ENCODE data around the gene ATL3.
"Not testable (repeated sequence)": the region's sequence is repeated elsewhere in the genome, so short reads cannot be mapped to it uniquely, and the experiment has no call there.

The ATL3 gene

DNA sequence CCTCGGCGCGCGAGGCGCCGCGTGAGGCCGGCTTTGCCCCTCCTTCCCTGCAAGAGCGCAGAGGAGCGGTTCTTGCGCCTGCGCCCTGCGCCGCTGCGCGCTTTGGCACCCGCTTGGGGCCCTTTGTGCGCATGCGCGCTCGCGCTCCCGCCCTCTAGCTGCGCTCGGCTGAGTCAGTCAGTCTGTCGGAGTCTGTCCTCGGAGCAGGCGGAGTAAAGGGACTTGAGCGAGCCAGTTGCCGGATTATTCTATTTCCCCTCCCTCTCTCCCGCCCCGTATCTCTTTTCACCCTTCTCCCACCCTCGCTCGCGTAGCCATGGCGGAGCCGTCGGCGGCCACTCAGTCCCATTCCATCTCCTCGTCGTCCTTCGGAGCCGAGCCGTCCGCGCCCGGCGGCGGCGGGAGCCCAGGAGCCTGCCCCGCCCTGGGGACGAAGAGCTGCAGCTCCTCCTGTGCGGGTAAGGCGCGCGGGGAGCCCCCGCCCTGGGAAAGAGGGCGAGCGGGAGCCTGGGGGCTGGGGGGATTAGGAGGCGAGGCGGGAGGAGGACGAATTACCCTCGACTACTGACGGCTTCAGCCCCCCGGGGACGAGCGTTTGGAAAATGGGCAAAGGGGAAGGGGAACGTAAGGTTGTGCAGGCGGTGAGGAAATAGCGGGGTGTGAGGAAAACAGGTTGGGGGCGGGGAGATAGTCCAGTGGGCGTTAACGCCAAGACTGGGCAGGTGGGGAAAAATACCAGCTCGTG lies 10.3 kb upstream of the ATL3 start, which contains the start of gene RTN3:
Gene RTN3 (plus strand): TSS at position 180 of the 745 bp plus-strand sequence. CDS start 137 bp downstream, at position 317.
- DNase-seq, result peak; percentile 98

DNA sequence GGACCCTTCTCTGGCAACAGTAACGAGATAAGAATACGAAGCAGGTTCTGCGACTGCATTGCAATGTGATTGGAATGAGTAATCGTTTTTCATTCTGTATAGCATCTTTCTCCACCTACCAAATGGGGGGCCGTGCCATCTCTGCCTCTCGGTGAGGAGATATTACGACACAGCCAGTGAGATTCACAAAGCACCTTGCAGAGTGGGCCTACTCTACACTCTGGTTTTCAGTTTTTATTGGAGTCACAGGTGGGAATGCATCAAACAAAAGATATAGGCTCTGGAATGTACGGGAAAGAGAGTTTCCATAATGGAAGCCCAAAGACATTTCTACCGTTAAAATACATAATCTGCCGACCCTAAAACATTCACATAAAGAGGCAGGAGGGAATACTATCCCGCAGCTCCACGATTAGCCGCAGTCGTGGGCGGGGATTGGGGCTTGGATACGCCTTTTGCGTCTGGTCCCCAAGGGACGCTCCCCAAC lies 9.7 kb upstream of the ATL3 start:
- no peak for DNase-seq

DNA sequence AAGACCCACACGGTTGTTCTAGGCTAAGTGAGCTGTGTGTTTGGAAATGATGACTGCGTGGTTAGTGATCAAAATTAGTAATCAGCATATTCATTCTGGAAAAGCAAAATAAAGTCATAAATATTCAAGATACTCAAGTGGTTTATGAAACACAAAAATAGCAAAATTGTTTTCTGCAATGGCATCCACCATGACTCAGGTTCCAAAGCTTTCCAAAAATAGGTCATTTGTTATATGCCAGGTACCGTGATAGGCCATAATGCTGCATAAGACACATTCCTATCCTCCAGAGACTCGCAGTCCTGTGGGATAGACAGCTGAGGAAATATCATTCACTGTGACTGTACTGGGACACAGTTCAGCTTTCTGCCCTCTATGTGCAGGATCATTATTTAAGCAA lies 2.4 kb upstream of the ATL3 start:
- DNase-seq, result no peak

DNA sequence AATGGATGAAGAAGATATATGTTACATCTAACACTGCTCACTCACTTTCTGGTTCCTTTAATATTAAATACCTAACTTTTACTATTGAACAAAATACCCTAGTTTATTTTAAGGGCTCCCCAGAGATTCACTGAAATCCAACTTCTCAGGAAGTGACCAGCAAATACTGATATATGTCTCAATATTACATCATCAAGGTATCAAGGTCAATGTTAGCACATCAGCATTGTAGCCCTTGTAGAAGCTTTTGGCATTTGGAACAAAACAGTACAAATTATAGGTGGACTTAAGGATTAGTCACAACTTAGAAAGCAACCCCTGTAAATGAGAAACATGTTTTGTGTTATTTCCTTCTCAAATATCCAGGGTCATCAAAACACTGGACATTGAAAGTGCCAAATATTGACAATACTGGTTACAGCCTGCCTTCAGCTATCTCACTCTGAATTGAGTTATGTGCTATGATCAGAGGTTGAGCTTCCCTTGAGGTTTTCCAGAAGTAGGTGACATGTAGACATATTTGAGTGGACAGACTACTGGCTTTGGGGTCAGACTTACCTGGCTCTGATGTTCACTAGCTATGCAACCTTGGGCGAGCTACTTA lies 1.9 kb upstream of the ATL3 start:
- no peak for DNase-seq

DNA sequence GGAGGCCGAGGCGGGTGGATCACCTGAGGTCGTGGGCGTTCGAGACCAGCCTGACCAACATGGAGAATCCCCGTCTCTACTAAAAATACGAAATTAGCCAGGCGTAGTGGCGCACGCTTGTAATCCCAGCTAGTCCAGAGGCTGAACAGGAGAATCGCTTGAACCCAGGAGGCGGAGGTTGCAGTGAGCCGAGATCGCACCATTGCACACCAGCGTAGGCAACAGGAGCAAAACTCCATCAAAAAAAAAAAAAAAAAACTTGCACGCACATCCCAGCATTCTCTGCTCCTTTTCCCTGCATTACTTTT lies 934 bp upstream of the ATL3 start:
- no peak for DNase-seq

DNA sequence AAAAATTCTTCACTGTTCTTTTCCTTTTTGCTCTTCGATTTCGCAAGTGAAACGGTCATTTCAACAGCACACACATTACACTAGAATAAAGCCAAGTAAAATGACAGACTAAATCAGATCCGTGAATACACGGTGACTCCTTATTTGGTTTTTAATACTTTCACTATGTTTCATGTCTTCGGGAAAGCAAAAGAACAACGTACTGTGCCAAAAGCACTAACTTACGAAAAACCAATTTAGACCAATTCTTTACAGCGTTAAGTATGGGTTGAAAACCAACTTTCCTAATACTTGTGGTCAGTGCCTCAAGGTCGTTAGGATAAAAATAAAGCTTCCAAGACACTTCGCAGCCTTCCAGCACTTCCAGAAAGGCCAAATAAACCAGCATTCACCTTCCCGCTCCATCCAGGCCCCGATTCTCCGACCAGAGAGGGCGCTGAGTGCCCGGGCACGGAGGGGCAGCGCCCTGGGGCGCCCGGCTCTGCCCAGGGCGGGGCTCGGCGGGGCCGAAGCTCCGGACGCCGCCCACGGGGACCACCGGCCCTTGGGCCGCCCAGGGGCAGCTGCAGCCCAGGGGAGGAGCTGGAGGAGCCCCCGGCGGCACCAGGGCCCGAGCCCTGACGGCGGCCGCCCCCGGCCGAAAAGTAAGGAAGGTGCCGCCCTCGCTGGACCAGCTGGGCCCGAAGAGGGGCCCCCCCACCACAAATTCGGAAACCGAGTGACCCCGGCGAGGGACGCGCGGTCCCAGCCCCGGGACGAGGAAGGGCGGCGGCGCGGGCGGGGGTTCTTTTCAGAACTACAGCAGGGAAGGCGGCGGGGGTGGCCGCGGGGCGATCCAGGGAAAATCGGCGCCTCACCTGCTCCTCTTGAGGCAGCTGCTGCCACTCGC lies 499 bp downstream of the ATL3 start:
- DNase-seq, result peak; percentile 40

DNA sequence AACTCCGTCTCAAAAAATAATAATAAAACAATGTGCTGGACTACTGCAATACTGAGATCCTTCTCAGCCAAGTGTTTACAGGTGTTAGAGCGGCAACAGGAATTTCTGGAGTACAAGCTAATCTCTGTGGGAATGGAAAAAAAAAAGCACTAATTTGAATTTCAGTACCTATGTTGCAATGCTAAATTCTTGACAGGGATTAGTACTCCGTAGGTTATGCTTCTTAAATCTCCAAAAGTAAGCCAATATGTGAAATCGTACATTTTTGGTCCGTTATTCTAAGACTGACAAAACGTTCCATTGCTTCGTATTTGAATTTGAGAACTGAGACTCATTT lies 1.1 kb downstream of the ATL3 start:
- DNase-seq, result no peak

DNA sequence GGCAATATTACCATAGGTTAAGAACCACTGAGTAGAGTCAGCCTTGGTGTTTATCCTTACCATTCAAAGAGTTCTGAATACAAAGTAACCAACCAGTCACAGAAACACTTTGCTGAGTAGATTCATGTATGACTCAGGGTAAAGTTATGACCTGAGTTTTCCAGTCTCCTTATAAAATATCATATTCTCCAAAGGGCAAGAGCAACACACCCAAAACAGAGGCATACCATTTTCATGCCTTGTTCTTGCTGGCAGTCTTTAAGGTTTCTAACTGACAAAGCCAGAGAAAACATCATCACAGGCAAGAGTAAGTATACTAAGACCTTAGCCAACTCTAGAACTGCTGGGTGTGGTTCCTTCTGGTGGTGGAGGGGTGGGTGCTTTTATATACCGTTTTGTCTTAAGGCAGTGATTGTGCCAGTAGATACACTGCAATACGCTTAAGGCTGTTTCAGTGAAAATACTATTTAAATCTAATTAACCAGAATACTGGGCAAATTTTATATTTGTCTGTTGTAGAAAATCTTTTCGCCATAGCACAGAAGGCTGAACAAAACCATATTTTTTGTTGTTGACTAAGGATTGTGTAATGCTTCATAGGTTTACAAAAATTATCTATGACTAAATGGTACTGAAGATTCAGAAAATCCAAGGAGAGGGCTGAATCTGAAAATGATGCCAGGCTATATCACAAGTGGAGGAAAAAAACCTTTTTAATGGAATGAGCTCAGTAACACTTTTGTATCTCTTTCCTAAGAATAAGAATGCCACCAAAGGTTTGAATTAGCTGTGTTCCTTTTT lies 3.0 kb downstream of the ATL3 start:
- DNase-seq, result no peak

DNA sequence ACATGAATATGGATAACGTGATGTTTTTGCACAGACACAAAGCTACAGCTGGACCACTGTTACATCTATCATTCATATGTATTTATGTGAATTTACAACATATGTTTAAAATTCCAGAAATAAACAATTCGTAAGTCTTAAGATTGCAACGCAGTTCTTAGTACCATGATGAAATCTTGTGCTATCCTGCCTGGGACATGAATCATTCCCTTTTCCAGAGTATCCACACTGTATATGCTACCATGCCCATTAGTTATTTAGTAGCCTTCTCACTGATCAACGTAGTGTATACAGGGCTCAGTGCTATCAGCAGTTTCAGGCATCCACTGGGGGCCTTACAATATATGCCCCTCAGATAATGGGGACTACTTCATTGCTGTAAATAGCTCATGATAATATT lies 4.3 kb downstream of the ATL3 start:
- no peak for DNase-seq

DNA sequence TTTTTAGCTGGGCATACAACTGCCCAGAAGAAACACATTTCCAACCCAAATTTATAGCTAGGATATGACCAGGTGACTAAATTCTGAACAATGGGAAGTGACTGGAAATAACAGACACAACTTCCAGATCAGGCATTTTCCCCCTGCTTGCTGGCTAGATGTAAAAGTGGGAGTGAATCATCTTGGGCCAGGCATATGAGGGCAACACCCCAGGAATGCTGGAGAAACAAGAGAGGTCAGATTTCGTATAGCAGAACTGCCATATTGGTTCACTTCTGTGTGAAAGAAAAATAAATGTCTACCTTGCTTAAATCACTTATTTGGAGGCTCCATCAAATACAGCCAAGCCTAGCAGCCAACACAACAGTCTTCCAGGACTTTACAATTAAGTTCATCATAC lies 7.4 kb downstream of the ATL3 start:
- no peak for DNase-seq

DNA sequence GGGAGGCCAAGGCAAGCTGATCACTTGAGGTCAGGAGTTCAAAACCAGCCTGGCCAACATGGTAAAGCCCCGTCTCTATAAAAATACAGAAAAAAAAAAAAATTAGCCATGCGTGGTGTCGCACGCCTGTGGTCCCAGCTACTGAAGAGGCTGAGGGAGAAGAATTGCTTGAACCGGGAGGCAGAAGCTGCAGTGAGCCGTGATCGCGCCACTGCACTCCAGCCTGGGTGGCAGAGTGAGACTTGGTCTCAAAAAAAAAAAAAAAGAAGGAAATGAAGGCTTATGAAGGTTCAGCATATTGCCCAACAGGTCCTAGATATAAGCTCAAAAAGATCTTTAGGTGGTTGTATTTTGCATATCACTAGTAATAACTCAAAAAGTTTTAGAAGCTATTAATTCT lies 10.2 kb downstream of the ATL3 start:
- DNase-seq, result no peak

DNA sequence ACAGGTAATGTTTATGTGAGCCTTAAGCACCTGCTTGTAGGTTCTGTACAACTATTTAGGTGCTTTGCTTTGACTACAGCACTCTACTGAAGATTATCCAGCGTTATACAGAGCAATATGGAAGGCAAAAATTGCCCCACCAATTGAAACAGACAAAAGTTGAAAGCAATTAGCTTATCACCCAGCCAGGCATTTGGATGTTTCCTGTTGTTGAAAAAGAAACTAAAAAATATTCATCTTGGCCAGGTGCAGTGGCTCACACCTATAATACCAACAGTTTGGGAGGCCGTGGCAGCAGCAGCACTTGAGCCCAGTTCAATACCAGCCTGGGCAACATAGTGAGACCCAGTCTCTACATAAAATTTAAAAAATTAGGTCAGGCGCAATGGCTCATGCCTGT lies 18.5 kb downstream of the ATL3 start:
- no peak for DNase-seq

DNA sequence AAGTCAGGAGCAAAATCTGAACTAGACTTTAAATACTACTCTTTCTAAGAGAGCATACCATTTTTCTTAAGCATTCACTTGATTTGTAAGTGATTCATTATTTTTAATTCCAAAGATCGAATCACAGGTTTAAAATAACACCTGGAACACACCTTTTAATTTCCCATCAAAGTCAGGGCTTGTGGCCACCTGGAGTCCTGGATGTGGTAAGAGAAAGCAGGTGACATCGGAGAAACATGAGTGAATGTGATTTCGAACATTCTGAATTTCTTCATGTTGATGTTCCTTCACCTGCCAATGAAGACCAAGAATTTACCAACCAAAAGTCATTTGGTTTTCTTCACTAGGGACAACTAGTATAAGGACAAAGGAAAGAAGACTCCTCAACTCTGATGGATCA lies 28.0 kb downstream of the ATL3 start:
- DNase-seq, result no peak

DNA sequence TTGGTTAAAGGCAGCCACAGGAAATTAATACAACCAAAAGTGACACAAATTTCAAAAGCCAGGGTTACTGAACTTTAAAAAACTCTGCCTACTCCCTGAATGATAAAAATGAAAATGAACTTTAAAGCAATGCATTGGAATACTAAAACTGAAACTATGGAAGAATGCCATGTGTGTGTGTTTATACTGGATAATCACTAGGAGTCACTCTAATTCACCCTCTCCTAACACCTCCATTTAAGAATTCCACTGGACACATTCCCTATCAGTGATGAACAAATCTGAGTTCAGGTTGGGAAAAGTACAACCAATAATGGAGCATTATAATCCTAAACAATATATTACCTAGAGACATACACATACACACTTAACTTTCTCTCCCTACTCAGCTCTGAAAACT lies 29.4 kb downstream of the ATL3 start:
- DNase-seq, result no peak

DNA sequence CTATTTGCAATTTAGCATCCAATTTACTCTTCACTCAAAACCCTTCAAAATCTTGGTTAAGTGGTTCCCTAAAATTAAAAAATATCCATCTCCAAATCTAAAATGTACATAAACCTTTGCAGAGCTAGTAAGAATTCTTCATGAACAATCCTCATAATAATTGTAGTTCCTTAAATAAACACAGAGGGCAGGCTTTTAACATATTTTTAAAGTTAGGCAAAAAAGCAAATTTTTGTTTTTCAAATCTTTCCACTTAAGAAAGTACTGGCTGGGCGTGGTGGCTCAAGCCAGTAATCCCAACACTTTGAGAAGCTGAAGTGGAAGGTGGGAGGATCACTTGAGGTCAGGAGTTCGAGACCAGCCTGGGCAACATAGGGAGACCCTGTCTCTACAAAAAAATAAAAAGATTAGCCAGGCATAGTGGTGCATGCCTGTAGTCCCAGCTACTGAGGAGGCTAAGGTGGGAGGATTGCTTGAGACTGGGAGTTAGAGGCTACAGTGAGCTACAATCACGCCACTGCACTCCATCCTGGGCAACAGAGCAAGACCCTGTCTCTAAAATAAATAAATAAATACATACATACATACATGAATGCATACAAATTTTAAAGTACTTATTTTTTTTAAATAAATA lies 31.9 kb downstream of the ATL3 start:
- peak; percentile 23 for DNase-seq

DNA sequence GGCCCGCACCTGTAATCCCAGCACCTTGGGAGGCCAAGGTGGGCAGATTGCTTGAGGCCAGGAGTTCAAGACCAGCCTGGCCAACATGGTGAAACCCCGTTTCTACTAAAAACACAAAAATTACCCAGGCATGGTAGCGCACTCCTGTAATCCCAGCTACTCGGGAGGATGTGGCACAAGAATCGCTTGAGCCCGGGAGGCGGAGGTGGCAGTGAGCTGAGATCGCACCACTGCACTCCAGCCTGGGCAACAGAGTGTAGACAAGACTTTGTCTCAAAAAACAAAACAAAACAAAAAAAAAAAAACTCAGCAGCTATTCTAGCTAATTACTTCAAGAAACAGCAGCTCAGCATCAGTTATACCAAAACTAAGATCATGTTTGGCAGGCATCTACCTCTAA lies 32.7 kb downstream of the ATL3 start:
- DNase-seq, result not testable (repeated sequence)

DNA sequence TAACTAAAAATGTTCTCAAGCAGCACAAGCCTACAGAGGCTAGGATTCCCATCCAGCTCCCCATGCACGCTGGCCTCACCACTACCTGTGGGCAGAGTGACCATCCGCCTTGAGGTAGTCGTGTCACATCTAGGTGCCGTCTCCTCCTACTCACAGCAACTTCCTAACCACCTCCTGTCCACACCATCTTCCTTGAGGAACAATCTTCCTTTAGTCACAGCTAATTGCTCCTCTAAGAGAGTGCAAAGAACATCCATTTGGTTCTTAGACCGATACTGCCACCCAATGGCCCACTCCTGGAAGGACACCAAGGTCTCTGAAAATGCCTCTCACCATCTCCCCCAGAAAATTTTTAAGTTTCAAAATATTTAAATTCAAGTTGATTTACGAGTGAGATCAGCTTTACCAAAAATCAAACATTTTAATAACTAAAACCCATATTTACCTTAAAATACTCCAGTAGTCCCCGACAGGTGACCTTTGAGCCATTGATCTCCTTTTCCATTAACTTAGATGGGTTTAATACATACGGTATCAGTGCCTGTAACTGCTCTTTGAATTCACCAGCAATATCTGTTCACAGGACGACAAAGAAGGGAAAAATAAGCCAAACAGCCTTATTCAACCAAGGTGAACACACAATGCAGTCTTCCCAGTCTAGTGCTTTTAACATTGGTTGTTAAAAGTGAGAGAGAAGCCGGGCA lies 35.3 kb downstream of the ATL3 start:
- DNase-seq, result peak; percentile 73

DNA sequence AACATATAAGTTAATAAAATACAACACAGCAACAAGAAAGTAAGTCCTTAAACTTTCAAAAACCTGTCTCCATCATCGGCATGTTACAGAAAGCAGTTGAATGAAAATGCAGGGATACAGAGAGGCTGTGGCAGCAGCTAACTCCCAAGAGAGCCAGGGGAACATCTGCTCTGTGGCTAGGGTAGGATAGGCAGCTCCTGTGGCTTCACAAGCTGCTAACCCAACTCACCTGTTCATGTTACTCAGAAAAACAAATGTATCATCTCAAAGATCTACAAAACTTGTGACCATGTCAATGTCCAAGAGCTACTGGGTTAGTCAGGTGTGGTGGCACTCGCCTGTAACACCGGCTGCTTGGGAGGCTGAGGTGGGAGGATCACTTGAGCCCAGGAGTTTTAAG lies 41.8 kb downstream of the ATL3 start:
- DNase-seq, result no peak

DNA sequence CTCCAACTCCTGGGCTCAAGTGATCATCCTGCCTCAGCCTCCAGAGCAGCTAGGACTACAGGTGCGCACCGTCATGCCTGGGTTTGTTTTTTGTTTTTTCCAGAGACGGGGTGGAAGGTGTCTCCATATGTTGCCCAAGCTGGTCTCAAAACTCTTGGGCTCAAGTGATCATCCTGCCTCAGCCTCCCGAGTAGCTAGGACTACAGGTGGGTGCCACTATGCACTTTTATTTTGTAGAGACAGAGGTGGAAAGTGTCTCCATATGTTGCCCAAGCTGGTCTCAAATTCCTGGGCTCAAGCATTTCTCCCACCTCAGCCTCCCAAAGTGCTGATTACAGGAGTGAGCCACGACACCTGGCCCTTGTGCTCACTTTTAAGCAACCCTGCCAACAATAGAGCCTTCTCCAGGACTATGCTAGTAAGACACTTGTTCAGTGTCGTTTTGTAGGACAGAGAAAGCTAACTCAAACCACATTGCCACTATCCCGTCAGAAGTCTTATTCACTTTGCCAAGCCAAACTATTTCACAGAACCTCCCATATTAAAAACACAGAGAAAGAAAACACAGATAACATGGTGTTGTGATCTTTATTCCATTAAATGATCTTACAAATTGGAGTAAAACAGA lies 47.5 kb downstream of the ATL3 start:
- DNase-seq, result no peak

DNA sequence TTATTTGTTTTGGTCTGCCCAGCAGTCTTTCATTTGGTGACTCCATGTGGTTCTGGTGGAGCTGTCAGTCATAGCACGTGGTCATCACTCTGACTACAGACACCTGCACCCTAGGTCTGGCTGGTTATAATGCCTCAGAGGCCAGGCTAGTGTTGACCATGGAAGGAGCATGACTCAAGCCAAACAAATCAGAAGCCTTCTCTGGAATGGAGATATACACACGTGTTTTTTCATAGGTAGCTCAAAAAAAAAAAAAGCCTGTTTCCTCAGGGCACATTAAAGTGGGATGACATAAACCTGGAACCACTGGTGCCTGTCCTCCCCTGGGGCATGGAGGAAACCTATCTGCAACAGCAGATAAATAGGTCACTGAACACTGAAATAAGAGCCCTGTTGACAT lies 48.9 kb downstream of the ATL3 start:
- DNase-seq, result no peak

DNA sequence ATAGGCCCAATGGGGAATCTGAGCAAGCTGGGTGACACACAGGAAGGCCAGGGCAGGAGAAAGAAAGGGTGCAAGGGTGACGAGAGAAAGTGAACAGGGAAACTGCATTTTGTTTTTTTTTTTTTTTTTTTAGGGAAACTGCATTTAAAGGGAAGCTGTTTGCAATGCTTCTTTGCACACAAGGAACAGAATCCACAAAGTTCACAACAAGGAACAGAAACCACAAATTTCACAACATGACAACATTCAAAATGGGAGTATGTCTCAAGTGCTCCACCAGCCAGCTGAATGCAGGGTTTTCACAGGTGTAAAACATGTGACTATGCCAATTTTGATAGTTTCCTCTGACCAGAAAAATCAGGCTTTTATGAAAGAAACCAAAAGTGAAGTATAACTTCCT lies 50.1 kb downstream of the ATL3 start:
- no peak for DNase-seq

DNA sequence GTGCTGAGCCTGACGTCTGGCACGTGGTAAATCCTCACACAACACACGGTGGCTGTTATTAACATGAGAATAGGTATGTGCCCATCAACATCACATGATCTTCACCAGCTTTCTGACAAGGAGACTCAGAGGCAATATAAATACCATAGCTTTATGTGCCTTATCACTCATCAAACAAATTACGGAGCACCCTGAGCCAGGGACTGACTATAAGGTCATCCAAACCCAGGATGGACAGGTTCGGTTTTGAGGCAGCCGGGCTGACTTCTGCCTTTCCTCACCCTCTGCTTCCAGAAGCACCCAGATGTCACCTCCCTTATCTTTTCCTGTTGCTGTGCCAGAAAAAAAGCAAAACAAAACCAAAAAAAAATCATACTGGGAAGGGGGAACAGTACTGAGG lies 51.2 kb downstream of the ATL3 start:
- no peak for DNase-seq
